Spinal cord (tissue), 10 donors: ENCODE data around the gene SORCS2. TPM values are rescaled to one million over a fixed set of nuclear protein-coding genes. Genes with fewer than 3 reads are reported as not detected.

Experiments used
- DNase-seq, 6 donors: peaks; one replicate each; pipeline versions ENCODE4 v3.0.0 to v3.0.0-alpha.2; 2013 to 2015; ENCODE audit warnings: low spot score in 6 of 6, low read depth in 4 of 6
- H3K27ac ChIP-seq: one replicate; pipeline ENCODE4 v1.5.1; 2013; ENCODE audit warnings: low read depth, low read length, control low read depth
- H3K27me3 ChIP-seq: one replicate; pipeline ENCODE4 v1.6.1; 2013; ENCODE audit warnings: low read length; ENCODE audit not compliant: control insufficient read depth, insufficient read depth
- H3K36me3 ChIP-seq: one replicate; pipeline ENCODE4 v1.6.1; 2013; ENCODE audit warnings: low read length; ENCODE audit not compliant: control insufficient read depth, insufficient read depth
- H3K4me1 ChIP-seq: one replicate; pipeline ENCODE4 v1.6.1; 2013; ENCODE audit warnings: low read length; ENCODE audit not compliant: control insufficient read depth, insufficient read depth
- H3K4me3 ChIP-seq: one replicate; pipeline ENCODE4 v1.5.1; 2013; ENCODE audit warnings: low read depth, low read length, control low read depth
- H3K9me3 ChIP-seq: one replicate; pipeline ENCODE4 v1.6.1; 2013; ENCODE audit warnings: low read length; ENCODE audit not compliant: control insufficient read depth, insufficient read depth
- WGBS: methylation state at CpG from one replicate; pipeline ENCODE4 v1.1.5; 2013; ENCODE audit warnings: missing lambda C conversion rate; ENCODE audit not compliant: insufficient coverage; 5-methylcytosine and 5-hydroxymethylcytosine counted together
- polyA plus RNA-seq, 2 donors: library from polyadenylated mRNA; unstranded; fragments of 120-200 nt; gene quantifications; one replicate each; pipeline ENCODE4 v1.2.1, GENCODE V29; 2013; ENCODE audit not compliant: insufficient read length in 2 of 2
- total RNA-seq, 2 donors: library from RNA; depleted of rRNA in 1 of 2; stranded (reverse); fragments of 120-200 nt in 1 of 2; fragments of >200 nt in 1 of 2; gene quantifications; one replicate each; pipeline versions ENCODE4 v1.2.3 to v1.2.4, GENCODE V29; 2013 to 2014
- donor health status: healthy.

The SORCS2 gene
- total and polyA plus RNA-seq, 4 donors, result 7.3 to 24.8 (median 16.5) TPM

DNA sequence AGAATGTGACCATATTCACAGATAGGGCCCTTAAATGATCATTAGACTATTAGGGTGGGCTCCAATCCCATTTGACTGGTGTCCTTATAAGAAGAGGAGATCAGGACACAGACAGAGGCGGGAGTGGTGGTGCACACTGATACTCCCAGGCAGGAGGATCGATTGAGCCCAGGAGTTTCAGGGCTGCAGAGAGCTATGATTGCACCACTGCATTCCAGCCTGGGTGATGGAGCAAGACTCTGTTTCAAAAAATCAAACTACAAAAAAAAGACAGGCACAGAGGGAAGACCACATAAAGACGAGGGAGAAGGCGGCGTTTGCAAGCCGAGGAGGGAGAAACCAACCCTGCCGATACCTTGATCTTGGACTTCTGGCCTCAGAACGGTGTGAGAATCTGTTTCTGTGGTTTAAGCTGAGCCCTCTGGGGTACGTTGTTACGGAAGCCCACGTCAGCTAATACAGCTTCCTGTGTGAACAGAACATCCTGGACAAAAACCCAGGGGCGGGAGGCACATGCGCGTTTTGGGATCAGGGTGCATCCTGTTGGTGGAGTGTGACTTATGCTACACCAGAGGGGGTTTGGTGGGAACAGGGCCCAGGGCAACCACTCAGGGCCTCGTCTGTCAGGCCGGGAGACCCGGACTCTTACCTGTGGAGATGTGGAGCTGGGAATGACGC, 454.2 kb downstream of the SORCS2 start:
- Histone ChIP-seq H3K9me3 (no peaks in the 10 kb centered on the region), H3K4me3 (no peak overlapping the region), H3K27me3 (peaks cover 13% of the 10 kb centered on the region), H3K4me1 (peaks cover 52% of the 10 kb centered on the region), H3K36me3 (peaks cover 8% of the 10 kb centered on the region), H3K27ac (no peak overlapping the region)
- DNase-seq, result no peak
- WGBS, result 90% methylated on average over 17 of the region's 18 CpGs

- H3K27ac ChIP-seq, result no peak overlapping the region
- no peaks in the 10 kb centered on the region for H3K9me3 ChIP-seq
- 84% methylated on average over 5 of the region's 10 CpGs for WGBS
- no peak overlapping the region for H3K4me3 ChIP-seq
- peaks cover 8% of the 10 kb centered on the region for H3K36me3 ChIP-seq
- H3K27me3 ChIP-seq, result peaks cover 13% of the 10 kb centered on the region
- DNase-seq, result no peak
- H3K4me1 ChIP-seq, result peaks cover 55% of the 10 kb centered on the region
Observed at GRCh38 chr4:7647186-7647585, 454.8 kb downstream of the SORCS2 start.

DNA sequence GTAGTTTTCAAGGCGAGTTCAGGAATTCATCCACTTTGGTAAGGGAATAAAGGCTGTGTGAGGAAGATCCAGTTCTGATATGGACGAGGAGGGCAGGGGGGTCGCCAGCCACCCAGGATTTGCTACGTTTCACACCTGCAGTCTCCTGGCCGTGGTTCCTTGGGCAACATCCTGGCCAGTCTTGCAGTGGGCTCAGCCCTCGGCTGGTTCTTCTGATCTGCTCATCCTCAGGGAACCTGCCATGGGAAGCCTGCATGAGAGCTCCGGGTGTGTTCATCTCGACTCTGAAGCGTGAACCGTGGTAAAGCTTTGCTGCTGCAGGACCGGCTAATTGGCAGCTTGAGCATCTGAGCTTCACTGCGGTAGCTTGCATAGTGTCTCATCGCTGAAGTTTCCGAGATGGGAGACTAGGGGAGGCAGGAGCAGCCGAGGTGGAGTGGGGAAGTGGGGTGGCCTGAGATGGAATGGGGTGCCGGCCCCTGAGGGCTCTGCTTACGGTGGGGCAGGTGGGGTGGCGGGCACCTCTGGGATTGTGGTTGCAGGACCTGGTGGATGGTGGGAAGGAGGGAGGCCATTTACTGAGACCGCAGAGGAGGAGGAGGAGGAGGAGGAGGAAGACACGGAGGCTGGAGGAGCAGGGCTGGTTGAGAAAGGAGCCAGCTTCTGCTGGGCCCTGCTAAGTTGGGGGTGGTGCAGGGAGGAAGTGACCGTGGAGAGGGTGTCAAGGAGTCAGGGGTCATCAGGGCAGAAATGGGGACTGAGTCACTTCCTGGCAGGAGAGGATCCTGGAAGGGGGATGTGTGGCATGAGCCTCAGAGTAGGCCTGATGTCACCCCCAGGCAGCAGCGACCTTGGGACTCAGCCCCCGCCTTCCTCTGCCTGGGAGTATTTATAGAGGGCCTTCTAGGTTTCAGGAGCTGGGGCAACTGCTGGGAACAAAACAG, 455.5 kb downstream of the SORCS2 start:
- Histone ChIP-seq H3K27me3 (peaks cover 13% of the 10 kb centered on the region), H3K4me1 (peaks cover 57% of the 10 kb centered on the region), H3K27ac (no peak overlapping the region), H3K36me3 (peaks cover 8% of the 10 kb centered on the region), H3K4me3 (no peak overlapping the region), H3K9me3 (no peaks in the 10 kb centered on the region)
- 77% methylated on average over 23 of the region's 23 CpGs for WGBS
- DNase-seq, result peak in 1 of 6 donors; percentile 63

DNA sequence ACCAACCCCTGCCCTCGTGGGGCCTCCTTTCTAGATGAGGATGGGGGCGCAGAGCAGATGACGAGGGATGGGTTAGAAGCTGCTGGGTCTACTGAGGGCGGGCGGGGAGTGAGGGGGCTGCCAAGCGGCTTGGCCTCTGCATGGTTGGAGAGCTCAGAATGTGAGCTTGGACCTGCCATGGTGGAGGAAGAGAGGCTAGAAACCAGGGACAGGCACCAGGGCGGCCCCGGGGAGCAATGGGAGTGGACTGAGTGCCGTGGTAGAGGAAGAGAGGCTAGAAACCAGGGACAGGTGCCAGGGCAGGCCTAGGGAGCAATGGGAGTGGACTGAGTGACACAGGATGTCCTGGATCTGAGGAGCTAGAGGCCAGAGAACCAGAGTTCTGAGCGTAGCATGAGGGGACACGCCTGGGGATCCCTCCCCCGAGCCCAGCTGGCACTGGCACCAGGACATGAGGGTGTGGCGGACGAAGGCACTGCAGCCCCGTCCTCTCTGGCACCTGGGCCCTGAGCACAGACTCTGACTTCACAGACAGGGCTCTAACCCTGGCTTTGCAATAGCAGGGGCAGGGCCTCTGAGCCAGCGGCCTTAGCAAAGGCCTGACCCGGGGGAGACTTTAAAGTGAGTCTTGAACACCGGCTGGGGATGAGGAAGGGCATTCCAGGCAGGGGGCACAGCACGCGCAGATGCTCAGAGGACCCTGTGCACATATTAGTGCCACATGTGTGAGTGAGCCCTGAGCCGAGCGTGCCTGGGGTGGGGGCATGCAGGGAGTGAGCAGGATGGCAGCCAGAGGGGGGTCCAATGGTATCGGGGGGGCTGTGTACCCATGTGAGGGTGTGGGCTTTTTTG, 456.4 kb downstream of the SORCS2 start:
- Histone ChIP-seq H3K4me3 (no peak overlapping the region), H3K9me3 (no peaks in the 10 kb centered on the region), H3K27ac (no peak overlapping the region), H3K36me3 (peaks cover 10% of the 10 kb centered on the region), H3K4me1 (peaks cover 61% of the 10 kb centered on the region), H3K27me3 (peaks cover 16% of the 10 kb centered on the region)
- WGBS, result 88% methylated on average over 23 of the region's 23 CpGs
- no peak for DNase-seq

- peaks cover 17% of the 10 kb centered on the region for H3K27me3 ChIP-seq
- H3K36me3 ChIP-seq, result peaks cover 14% of the 10 kb centered on the region
- H3K27ac ChIP-seq, result no peak overlapping the region
- no peaks in the 10 kb centered on the region for H3K9me3 ChIP-seq
- no peak overlapping the region for H3K4me3 ChIP-seq
- DNase-seq, result no peak
- peaks cover 63% of the 10 kb centered on the region for H3K4me1 ChIP-seq
- WGBS, result 87% methylated on average over 5 of the region's 5 CpGs
Observed at GRCh38 chr4:7649411-7649740, 457.0 kb downstream of the SORCS2 start.

GRCh38 chr4:7649741-7650531, 457.6 kb downstream of the SORCS2 start:
- Histone ChIP-seq H3K4me3 (no peak overlapping the region), H3K27me3 (peaks cover 21% of the 10 kb centered on the region), H3K9me3 (no peaks in the 10 kb centered on the region), H3K4me1 (peaks cover 68% of the 10 kb centered on the region), H3K36me3 (peaks cover 16% of the 10 kb centered on the region), H3K27ac (no peak overlapping the region)
- DNase-seq, result no peak
- 83% methylated on average over 30 of the region's 32 CpGs for WGBS

- Histone ChIP-seq H3K36me3 (peaks cover 16% of the 10 kb centered on the region), H3K9me3 (no peaks in the 10 kb centered on the region), H3K27me3 (peaks cover 21% of the 10 kb centered on the region), H3K4me3 (no peak overlapping the region), H3K27ac (peak overlapping the region; percentile 75), H3K4me1 (peaks cover 77% of the 10 kb centered on the region)
- no peak for DNase-seq
- WGBS, result 32% methylated on average over 16 of the region's 22 CpGs
Observed at GRCh38 chr4:7650606-7651385, 458.5 kb downstream of the SORCS2 start.

GRCh38 chr4:7651461-7651921, 459.2 kb downstream of the SORCS2 start:
- peak in 4 of 6 donors; percentile 63 to 89 (median 74) for DNase-seq
- WGBS, result 39% methylated on average over 5 of the region's 8 CpGs

More at GRCh38 chr4:7651461-7651921, 459.2 kb downstream of the SORCS2 start:
- Histone ChIP-seq H3K4me3 (no peak overlapping the region), H3K27me3 (peaks cover 23% of the 10 kb centered on the region), H3K4me1 (peaks cover 81% of the 10 kb centered on the region), H3K36me3 (peaks cover 13% of the 10 kb centered on the region), H3K27ac (peak overlapping the region; percentile 75), H3K9me3 (no peaks in the 10 kb centered on the region)
